HT1080 (cell line): Measurements from ENCODE around the gene ABHD4. TPM values are rescaled to one million over a fixed set of nuclear protein-coding genes. Genes with fewer than 3 reads are reported as not detected.
"Not testable (repeated sequence)": the region's sequence is repeated elsewhere in the genome, so short reads cannot be mapped to it uniquely, and the experiment has no call there.

Experiments used
- DNase-seq: peaks from one replicate; pipeline ENCODE4 v3.0.0-alpha.2; 2015; ENCODE audit warnings: low read depth
- polyA plus RNA-seq, 2 experiments: library from polyadenylated mRNA; depleted of rRNA; stranded (reverse); fragments of >200 nt; gene quantifications; 2 replicates each; pipeline ENCODE4 v1.2.3, GENCODE V29; 2015
- total RNA-seq: library from RNA; depleted of rRNA; stranded (reverse); fragments of >200 nt; shearing (Covaris generic); gene quantifications from 2 replicates; pipeline ENCODE4 v1.2.3, GENCODE V29; 2014; rRNA removed

Gene ABHD4, protein sequence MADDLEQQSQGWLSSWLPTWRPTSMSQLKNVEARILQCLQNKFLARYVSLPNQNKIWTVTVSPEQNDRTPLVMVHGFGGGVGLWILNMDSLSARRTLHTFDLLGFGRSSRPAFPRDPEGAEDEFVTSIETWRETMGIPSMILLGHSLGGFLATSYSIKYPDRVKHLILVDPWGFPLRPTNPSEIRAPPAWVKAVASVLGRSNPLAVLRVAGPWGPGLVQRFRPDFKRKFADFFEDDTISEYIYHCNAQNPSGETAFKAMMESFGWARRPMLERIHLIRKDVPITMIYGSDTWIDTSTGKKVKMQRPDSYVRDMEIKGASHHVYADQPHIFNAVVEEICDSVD
- 3.5 and 6.9 TPM in 2 replicates for total RNA-seq
- 10.7 and 11.9 TPM in 2 replicates for polyA plus RNA-seq (2015; cell fraction: cytosol; rRNA removed)
- 12.8 and 14.3 TPM in 2 replicates for polyA plus RNA-seq (2015; cell fraction: nucleus; rRNA removed)

DNA sequence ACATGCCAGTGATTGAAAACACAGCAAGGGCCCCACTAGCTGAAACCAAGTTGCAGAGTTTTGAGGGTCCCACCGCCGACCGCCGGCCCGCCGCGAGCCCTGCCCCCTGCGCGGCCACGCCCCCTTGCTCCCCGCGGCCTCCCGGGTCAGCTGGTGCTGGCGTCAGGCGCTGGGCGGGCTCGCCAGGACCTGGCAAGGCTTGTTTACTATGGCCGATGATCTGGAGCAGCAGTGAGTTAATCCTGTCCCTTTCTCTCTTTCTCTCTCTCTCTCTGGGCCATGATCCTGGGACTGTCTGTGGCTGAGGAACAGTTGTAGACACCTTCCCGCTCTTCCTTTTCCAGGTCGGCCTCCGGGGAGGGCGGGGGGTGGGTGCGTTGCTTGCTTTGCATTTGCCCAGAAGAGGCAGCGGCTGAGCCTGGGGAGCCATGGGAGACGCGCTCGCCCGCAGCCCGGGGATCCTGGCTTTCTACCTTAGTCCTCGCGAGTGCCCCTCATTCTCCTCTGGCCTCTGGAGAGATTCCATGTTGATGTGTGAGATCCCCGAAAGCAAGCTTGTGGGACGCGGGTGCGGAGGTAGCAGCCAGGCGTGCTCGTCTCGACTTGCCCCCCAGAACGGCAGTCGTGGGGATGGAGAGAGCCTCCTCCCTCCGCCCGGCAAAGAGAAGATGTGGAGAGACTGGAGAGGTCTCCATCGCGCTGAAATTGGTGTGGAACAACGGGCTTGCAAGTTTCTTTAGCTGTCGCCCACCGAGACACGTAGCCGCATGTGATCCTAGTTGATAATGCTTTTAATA, at the start of gene ABHD4:
Gene ABHD4 (plus strand): TSS at position 202 of the 797 bp plus-strand sequence. CDS start 7 bp downstream, at position 209.
- DNase-seq = peak; percentile 50

DNA sequence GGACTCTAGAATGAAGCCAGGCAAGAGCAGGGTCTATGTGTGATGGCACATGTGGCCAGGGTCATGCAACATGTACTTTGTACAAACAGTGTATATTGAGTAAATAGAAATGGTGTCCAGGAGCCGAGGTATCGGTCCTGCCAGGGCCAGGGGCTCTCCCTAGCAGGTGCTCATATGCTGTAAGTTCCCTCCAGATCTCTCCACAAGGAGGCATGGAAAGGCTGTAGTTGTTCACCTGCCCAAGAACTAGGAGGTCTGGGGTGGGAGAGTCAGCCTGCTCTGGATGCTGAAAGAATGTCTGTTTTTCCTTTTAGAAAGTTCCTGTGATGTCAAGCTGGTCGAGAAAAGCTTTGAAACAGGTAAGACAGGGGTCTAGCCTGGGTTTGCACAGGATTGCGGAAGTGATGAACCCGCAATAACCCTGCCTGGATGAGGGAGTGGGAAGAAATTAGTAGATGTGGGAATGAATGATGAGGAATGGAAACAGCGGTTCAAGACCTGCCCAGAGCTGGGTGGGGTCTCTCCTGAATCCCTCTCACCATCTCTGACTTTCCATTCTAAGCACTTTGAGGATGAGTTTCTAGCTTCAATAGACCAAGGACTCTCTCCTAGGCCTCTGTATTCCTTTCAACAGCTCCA, 48.7 kb upstream of the ABHD4 start:
- DNase-seq = no peak

DNA sequence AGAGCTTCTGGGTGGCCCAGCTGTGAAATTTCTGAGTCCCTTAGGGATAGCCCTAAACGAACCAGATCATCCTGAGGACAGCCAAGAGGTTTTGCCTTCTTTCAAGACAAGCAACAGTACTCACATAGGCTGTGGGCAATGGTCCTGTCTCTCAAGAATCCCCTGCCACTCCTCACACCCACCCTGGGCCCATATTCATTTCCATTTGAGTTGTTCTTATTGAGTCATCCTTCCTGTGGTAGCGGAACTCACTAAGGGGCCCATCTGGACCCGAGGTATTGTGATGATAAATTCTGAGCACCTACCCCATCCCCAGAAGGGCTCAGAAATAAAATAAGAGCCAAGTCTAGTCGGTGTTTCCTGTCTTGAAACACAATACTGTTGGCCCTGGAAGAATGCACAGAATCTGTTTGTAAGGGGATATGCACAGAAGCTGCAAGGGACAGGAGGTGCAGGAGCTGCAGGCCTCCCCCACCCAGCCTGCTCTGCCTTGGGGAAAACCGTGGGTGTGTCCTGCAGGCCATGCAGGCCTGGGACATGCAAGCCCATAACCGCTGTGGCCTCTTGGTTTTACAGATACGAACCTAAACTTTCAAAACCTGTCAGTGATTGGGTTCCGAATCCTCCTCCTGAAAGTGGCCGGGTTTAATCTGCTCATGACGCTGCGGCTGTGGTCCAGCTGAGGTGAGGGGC, 48.0 kb upstream of the ABHD4 start:
- DNase-seq = peak; percentile 97

DNA sequence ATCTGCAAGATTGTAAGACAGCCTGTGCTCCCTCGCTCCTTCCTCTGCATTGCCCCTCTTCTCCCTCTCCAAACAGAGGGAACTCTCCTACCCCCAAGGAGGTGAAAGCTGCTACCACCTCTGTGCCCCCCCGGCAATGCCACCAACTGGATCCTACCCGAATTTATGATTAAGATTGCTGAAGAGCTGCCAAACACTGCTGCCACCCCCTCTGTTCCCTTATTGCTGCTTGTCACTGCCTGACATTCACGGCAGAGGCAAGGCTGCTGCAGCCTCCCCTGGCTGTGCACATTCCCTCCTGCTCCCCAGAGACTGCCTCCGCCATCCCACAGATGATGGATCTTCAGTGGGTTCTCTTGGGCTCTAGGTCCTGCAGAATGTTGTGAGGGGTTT, 46.5 kb upstream of the ABHD4 start:
- DNase-seq = no peak

DNA sequence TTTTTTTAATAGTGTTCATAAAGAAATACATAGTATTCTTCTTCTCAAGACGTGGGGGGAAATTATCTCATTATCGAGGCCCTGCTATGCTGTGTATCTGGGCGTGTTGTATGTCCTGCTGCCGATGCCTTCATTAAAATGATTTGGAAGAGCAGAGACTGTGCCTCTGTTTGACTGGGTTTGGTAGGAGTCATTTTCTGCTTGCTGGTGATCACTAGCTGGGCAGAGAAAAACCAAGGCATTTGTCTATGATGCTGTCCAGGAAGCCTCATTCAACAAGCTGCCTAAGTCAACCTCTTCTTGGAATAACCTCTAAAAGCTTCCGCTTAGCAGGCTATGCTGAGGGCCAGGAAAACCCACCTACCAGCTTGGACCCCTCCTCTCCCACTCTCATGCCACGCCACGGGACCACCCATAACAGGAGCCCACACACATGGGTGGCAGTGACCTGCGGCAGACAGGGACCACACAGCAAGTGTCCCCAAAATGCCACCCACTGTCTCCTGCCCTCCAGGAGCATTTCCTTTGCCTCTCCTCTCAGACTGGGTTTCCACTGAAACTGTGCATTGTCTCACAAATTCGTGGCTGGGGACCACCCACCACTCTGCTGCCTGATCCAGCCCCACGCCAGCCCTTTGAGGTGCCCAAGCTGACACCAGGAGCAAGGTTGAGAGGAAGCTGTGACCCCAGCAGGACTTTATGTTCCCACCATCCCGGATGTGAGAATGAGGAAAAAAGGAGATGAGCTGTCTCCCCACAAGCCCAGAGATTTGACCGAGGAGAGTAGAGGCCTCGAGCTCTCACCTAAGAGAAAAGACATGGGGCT, 45.9 kb upstream of the ABHD4 start:
- no peak for DNase-seq

DNA sequence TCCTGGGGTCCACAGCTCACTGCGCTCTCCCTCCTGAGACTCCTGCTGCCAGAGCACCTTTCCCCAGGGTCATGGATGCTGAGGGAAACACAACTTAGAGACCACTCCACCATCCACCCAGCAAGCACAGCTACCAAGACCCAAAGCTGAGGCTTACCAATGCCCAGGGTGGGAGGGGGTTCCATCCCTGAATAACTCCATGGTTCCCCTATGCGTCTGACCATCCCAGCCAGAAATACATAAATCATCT, 45.3 kb upstream of the ABHD4 start:
- no peak for DNase-seq

DNA sequence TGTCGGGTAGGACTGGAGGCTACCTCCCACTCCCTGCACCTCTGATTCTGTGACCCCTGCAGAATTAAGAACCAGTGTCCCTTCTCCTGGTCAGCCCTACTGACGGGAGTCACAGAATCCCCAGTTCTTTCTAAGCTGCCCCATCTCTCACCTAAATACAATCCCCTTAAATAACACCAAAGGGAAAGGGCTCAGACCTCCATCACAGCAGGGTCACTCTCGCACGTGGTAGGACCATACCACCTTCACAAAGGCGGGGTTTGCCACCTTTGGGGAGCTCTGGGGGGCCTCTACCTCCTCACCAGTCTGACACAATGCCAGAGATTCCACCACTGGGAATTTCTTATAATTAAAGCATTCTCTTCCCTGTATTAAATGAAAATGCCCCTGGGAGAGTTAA, 44.7 kb upstream of the ABHD4 start:
- no peak for DNase-seq

DNA sequence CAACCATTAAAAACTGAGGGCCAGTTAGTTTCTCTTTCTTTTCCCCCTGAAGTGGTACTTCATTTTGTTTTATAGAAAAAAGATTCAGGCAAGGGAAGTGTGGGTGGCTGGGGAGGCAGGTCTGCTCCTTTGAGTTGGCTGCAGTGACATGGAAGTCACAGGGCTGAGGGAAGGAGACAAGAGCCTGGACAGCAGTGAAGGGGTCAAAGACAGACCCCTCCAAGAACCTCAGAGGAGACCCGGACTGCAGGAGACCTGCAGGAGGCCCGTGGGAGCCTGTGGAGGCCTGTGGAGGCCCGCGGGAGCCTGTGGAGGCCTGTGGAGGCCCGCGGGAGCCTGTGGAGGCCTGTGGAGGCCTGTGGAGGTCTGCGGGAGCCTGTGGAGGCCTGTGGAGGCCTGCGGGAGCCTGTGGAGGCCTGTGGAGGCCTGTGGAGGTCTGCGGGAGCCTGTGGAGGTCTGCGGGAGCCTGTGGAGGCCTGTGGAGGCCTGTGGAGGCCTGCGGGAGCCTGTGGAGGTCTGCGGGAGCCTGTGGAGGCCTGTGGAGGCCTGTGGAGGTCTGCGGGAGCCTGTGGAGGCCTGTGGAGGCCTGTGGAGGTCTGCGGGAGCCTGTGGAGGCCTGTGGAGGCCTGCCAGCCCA, 44.1 kb upstream of the ABHD4 start:
- not testable (repeated sequence) for DNase-seq

DNA sequence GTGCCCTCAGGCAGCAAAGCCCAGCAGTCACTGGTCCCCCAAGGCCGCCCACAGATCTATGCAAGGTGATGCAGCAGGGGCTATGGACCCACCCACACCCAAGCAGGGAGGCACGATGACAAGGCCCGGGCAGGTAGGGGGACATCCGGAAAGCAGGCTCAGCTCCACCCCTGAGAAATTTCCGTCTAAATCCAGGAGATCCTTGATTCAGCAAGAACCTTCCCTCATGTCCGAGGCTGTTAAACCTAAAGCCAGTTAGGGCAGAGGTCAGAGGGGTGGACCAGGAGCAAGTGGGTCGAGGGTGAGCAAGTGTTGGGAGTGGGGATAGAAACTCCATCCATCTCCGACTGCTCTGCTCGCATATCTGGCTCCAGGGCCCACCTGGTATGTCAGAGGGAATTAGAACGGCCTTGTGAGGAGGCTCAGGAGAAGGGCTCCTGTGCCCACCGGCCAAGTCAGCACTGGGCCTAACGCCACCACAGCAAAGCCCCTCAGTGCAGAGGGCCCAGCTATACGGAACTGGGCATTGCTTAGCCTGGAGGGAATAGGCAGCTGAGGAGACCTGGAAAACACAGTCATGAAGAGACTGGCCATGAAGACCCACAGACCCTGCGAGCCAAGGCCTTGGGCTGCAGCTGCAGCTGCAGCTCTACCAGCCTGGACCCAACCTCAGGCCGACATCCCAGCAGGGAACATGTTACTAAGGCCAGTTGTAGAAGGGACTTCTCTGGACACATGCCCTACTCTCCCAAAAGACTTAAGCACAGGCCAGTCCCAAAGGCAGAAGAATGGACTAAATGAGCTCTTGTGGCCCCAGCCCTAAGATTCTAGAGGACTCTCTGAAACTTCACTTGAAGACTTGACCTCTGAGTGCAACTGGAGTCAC, 43.4 kb upstream of the ABHD4 start:
- no peak for DNase-seq

DNA sequence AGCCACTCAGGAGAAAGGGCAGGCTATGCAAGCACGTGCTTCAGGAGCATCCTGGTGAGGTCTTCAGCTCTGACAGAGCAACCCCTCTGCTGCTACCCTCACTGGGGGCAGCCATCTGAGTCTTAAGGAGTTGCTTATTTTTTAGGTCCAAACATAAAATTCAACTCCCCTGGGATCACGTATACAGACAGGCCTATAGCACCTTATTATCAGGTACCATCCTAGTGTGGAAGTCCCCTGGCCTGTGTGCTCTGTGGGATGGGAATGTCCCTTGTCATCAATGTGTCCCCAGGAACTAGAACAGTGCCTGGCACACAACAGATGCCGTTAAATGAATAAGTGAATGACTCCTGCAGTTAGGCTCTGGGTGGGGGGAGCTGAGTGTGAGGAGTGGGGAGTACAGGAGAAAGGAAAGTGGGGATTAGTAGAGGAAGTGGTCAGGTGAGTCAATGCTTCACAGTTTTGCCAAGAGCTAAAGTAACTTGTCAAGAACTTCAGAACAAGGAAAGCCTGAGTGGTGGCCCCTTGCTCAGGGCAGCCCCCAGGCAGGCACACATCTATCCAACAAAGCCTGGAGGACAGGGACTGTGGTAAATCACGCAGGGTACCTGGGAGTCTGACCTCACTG, 42.6 kb upstream of the ABHD4 start:
- peak; percentile 99 for DNase-seq

DNA sequence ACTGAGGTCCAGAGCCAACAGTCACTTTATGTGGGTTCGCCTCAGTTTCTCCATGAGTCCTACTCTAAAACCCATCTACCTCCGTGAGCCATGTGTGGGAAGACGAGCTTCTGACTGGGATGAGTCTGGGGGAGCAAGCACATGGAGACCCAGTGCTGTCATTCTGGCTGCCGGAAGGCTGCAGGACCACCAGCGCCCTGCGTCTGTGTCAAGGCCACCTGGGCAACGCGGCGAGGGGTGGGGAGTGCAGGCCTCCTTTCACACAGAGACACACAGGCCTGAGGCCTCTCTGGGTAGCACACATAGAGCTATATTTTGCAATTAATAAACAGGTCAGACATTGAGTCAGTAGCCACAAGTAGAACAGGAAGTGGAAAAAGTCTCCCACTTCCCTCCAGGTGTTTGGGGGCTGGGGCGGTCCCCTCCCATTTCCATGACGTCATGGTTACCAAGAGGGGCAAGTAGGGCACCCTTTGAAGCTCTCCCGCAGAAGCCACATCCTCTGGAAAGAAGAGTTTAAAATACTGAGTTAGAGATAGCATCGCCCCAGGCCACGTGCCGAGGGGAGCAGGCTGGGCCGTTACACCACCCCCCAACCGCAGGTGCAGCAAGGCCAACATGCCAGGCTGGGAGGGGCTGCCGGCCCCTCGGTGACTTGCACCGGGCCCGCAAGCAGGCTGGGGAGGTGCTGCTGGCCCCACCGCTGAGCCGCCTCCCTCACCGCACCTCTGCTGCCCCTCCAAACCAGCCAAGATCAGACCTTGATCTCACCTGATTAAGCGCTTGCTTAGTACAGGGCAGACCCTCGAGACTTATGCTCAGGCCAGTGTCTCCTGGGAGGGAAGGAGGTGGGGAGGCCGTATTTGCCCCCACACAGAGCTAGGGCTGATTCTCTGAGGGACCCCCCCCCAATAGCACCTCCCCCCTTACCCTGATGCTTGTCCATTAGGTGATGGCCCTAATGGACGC, 41.8 kb upstream of the ABHD4 start:
- DNase-seq = peak; percentile 100

DNA sequence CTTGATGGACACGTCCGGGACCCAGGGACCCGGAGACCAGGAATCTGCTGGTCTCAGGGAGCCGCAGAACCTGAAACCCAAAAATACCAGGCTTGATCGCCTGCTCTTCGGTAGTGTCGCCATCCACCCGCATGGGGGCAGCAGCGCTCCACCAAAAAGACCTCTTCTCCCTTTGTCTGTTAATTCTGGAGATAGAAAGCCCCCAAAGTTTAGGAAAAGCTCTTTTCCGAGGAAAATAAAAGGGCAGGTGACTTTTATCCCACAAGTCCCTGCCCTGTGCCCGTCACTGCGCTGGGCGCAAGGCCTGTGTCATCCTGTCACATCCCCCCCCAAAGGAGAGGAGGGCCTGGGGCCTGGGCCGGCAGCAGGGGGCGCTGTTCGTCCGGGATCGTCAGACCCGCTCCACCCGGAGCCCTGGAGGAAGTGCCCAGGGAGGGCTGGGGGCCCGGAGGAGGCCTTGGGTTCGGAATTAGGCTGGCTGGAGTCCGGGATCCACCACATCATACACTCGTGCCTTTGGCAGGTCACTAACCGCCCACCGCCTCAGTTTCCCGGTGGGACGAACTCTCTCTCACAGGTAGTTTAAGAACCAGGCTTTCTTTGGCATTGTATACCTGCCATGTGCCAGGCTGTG, 41.0 kb upstream of the ABHD4 start:
- peak; percentile 91 for DNase-seq

DNA sequence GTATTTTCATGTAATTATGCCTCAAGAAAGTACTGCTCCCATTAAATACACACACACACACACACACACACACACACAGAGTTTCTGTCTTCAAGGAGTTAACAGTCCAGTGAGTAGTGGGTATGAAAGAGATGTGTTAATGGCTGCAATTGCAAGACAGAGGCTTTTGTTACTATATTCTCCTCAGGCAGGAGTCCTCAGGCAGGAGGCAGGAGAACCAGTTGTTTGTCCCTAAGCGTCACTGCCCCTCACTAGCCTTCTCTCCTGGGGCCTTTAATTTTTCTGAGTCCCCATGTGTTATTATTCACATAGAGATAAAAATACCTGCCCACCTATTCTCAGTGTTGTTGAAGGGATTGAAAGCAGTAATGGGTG, 40.3 kb upstream of the ABHD4 start:
- DNase-seq = no peak

DNA sequence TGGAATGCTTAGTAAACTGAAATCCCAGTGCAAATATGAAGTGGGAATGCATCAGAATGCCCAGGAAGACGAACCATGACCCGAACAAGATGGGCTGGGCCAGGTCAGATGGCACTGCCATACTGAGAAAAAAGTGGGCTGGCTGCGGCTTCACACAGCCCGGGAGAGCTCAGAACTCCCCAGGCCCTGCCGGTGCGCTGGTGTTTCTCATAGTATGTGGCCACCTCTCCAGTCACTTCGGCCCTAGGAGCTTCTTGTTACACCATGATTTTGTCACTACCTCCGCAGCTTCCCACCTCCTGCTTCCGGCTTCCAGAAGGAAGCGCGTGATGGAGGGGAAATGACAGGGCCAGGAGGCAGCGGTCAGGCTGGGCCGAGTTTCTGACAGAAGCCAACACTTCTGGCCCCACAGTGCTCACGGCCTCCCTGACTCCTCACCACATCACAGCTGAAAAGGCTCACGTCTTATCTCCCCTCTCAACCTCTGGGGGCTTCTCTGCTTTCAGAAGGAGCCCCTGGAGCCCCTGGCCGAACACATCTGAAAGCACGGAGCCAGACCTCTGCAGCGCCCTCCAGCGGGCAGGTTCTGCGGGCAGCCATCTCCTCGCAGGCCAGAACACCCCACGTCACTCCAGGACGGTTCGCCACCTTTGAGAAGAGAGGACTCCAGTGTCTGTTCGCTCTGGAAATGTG, 39.7 kb upstream of the ABHD4 start:
- DNase-seq = no peak

DNA sequence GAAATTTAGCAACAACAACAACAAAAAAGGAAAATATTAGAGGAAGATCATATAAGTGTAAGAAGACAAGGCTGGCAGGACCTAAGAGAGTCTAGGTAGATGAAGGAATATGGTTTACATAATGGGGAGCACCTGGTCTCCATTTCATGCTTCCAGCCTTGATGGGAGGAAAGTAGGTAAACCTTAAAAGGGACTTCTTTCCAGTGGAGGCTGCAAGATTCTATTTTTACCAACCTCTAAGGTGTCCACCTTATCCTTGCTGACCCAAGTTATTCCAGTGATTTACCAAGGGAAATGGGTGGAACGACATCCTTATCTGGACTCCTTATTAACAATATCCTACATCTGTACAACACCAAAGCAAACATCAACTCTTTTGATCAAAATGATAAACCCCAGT, 39.1 kb upstream of the ABHD4 start:
- DNase-seq = no peak

DNA sequence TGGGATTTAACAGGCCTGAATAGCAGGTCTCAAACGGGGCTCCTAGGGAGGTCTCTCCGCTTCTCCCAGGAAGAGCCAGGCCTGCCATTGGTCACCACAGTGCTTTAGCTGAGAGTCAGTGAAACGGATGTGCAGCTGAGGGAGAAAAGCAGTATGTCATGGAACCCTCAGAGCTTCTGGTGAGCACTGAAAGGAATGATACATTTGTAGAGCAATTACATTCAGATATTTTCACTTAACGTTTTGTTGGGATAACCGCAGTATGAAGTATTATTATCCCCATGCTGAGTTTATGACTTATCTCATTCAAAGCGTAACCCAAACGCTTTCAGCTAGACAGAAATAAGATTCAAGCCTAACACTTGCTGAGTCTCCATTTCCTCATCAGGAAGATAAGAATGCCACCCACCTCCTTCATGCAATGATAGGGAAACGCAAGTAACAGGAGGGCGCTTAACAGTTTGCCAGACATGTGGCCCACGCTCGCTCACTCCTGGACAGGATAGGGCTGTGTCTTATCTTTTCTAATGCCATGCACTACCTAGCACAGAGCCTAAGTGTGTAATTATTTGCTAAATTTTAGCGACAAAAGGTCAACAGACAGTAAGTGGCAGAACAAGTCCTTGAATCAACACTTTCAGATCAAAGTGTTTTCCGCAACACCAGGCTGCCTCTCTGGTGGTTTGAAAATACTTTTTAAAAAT, 37.3 kb upstream of the ABHD4 start:
- DNase-seq = no peak
